DMS153 (cell line): ENCODE results near the gene DFFA.
"Not testable (repeated sequence)": the region's sequence is repeated elsewhere in the genome, so short reads cannot be mapped to it uniquely, and the experiment has no call there.

Experiments
- DNase-seq: peaks from one replicate; lab custom pipeline; 2025; lab: John Stamatoyannopoulos, UW

The DFFA gene

GRCh38 chr1:10472220-10473144, at the start of gene DFFA:
TSS of gene DFFA (minus strand) at chr1:10472529. CDS start at chr1:10472458, 71 bp downstream.
- peak; percentile 96 for DNase-seq

- DNase-seq, result no peak
Measured at GRCh38 chr1:10521537-10522157, 49.3 kb upstream of the DFFA start.

- DNase-seq, result no peak
Measured at GRCh38 chr1:10520952-10521351, 48.6 kb upstream of the DFFA start.

GRCh38 chr1:10520497-10520896, 48.2 kb upstream of the DFFA start:
- no peak for DNase-seq

- DNase-seq, result peak; percentile 84
Measured at GRCh38 chr1:10519016-10519417, 46.7 kb upstream of the DFFA start.

GRCh38 chr1:10517677-10517982, 45.3 kb upstream of the DFFA start:
- DNase-seq, result no peak

- no peak for DNase-seq
Measured at GRCh38 chr1:10516925-10517676, 44.8 kb upstream of the DFFA start.

- no peak for DNase-seq
Measured at GRCh38 chr1:10515976-10516750, 43.8 kb upstream of the DFFA start.

GRCh38 chr1:10515301-10515975, 43.1 kb upstream of the DFFA start:
- no peak for DNase-seq

- DNase-seq, result peak; percentile 65
Measured at GRCh38 chr1:10514490-10515235, 42.3 kb upstream of the DFFA start.

GRCh38 chr1:10513199-10513598, 40.9 kb upstream of the DFFA start:
- DNase-seq, result no peak

GRCh38 chr1:10511494-10511885, 39.2 kb upstream of the DFFA start:
- DNase-seq, result no peak

- DNase-seq, result peak; percentile 52
Measured at GRCh38 chr1:10510520-10511493, 38.5 kb upstream of the DFFA start.

GRCh38 chr1:10509809-10510509, 37.6 kb upstream of the DFFA start:
- DNase-seq, result no peak

- no peak for DNase-seq
Measured at GRCh38 chr1:10508511-10508951, 36.2 kb upstream of the DFFA start.

GRCh38 chr1:10507111-10507879, 35.0 kb upstream of the DFFA start:
- peak; percentile 92 for DNase-seq

- no peak for DNase-seq
Measured at GRCh38 chr1:10506677-10507047, 34.3 kb upstream of the DFFA start.

GRCh38 chr1:10506046-10506676, 33.8 kb upstream of the DFFA start:
- DNase-seq, result not testable (repeated sequence)
